ENCODE results near the gene NAV2.

DNA sequence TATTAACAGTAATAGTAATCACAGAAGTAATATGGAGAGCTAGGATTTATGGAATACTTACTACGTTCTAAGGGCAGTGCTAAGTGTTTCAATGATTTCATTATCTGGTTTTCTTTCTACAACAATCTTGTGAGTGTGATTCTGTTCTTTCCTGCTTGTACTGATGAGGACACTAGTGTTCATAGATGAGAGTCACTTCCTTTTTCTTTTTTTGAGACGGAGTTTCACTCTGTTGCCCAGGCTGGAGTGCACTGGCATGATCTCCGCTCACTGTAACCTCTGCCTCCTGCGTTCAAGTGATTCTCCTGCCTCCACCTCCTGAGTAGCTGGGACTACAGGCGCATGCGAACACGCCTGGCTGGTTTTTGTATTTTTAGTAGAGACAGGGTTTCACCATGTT is 366.2 kb downstream of the NAV2 start:
- TF ChIP-seq, protein P1, sequence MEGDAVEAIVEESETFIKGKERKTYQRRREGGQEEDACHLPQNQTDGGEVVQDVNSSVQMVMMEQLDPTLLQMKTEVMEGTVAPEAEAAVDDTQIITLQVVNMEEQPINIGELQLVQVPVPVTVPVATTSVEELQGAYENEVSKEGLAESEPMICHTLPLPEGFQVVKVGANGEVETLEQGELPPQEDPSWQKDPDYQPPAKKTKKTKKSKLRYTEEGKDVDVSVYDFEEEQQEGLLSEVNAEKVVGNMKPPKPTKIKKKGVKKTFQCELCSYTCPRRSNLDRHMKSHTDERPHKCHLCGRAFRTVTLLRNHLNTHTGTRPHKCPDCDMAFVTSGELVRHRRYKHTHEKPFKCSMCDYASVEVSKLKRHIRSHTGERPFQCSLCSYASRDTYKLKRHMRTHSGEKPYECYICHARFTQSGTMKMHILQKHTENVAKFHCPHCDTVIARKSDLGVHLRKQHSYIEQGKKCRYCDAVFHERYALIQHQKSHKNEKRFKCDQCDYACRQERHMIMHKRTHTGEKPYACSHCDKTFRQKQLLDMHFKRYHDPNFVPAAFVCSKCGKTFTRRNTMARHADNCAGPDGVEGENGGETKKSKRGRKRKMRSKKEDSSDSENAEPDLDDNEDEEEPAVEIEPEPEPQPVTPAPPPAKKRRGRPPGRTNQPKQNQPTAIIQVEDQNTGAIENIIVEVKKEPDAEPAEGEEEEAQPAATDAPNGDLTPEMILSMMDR (IDR thresholded peaks at IDR 0.05 in 8 of 11, conservative IDR thresholded peaks at IDR 0.05 in 3 of 11), result no peak
- TF ChIP-seq POLR2A (IDR thresholded peaks at IDR 0.05), result no peak
